ENCODE results near the gene TNFRSF6B.

Gene TNFRSF6B

GRCh38 chr20:63678071-63678470 lies 18.4 kb upstream of the TNFRSF6B start:
- TF ChIP-seq FOXK2 (IDR thresholded peaks at IDR 0.05): no peak
- no peak for TF ChIP-seq BHLHE40 (IDR thresholded peaks at IDR 0.05; ENCODE audit: borderline replicate concordance)
- CTCF ChIA-PET: no interaction called here
- DNase-seq (ENCODE audit: extremely low spot score): no peak
- POLR2A ChIA-PET: no interaction called here

DNA sequence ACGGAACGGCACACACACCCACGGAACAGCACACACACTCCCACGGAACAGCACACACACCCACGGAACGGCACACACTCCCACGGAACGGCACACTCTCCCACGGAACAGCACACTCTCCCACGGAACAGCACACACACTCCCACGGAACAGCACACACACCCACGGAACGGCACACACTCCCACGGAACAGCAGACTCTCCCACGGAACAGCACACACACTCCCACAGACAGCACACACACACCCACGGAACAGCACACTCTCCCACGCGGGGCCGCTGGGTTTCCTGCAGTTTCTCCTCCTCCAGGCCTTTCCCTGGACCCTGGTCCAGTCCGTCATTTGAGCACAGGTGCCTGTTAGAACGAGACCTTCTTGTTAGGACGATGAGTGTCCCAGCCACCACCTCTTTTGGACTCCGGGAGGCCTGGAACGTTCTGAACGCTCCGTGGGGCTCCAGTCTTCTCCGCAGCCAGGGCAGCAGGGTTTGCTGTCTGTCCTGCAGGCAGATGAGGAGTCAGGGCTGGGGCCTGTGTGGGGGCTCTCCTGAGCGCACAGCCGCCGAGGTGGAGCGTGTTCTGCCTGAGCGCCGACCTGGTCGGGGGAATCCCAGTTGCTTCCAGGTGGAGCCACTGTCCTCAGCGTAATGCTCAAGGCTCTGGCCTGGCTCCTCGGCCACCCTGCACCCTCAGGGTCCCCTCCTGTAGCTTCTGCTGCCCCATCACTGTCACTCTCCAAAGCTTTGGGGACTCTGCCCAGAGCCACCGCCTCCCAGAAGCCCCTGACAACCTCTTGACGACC lies 17.6 kb upstream of the TNFRSF6B start:
- no peak for DNase-seq (ENCODE audit: extremely low spot score)
- CTCF ChIA-PET: no interaction called here
- POLR2A ChIA-PET: interaction anchor here (1.4 kb wide), 1 partner anchor 20 kb away, joined by 5 read pairs; the partner anchor contains the start of gene RTEL1
- TF ChIP-seq LEF1 (IDR thresholded peaks at IDR 0.05; ENCODE audit: borderline replicate concordance) (no peak), ZNF384 (IDR thresholded peaks at IDR 0.05) (no peak), SUZ12 (IDR thresholded peaks at IDR 0.05) (no peak), FOXK2 (IDR thresholded peaks at IDR 0.05) (no peak), ARNT (IDR thresholded peaks at IDR 0.05) (no peak), FOXM1 (IDR thresholded peaks at IDR 0.05; ENCODE audit: borderline replicate concordance) (no peak), ELF4 (IDR thresholded peaks at IDR 0.05) (no peak), TARDBP (IDR thresholded peaks at IDR 0.05) (no peak)

DNA sequence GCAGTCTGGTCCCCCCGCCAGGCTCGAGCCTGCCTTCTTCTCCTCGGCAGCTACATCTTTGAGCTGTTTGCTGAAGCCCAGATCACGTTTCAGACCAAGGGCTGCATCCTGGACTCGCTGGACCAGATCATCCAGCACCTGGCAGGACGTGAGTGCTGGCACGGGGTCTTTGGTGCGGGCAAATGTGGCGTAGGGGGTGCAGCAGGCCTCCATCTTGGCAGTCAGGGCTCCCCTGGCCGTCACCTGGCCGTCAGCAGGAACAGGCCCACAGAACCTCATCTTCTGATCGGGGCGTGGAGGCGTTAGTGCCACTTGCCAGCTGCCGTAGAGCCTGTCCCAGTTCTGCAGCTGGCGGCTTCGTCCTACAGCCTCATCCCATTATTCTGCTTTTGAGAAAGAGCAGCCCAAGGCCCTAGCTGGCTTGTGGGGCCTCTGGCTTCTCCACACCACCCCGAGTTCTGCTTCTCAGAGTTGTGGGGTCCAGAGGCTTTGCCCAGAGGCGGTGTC lies 16.6 kb upstream of the TNFRSF6B start:
- ChIA-PET POLR2A (interaction anchor here (1.4 kb wide), 1 partner anchor 21 kb away, joined by 5 read pairs; the partner anchor contains the start of gene RTEL1), CTCF (no interaction called here)
- no peak for DNase-seq (ENCODE audit: extremely low spot score)
- no peak for TF ChIP-seq L3MBTL2 (conservative IDR thresholded peaks at IDR 0.05)

- ChIA-PET POLR2A (interaction anchor here (1.4 kb wide), 1 partner anchor 22 kb away, joined by 5 read pairs; the partner anchor contains the start of gene RTEL1), CTCF (no interaction called here)
- no peak for TF ChIP-seq BHLHE40 (IDR thresholded peaks at IDR 0.05; ENCODE audit: borderline replicate concordance)
- TF ChIP-seq FOXK2 (IDR thresholded peaks at IDR 0.05): no peak
- no peak for TF ChIP-seq NFRKB (IDR thresholded peaks at IDR 0.05)
- DNase-seq (ENCODE audit: extremely low spot score): no peak
Measured at GRCh38 chr20:63680427-63680826, 16.0 kb upstream of the TNFRSF6B start.

- no peak for DNase-seq (ENCODE audit: extremely low spot score)
- CTCF ChIA-PET: no interaction called here
- TF ChIP-seq, protein P1, sequence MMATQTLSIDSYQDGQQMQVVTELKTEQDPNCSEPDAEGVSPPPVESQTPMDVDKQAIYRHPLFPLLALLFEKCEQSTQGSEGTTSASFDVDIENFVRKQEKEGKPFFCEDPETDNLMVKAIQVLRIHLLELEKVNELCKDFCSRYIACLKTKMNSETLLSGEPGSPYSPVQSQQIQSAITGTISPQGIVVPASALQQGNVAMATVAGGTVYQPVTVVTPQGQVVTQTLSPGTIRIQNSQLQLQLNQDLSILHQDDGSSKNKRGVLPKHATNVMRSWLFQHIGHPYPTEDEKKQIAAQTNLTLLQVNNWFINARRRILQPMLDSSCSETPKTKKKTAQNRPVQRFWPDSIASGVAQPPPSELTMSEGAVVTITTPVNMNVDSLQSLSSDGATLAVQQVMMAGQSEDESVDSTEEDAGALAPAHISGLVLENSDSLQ (IDR thresholded peaks at IDR 0.05): no peak
- TF ChIP-seq FOXA1 (IDR thresholded peaks at IDR 0.05): no peak
- no peak for TF ChIP-seq SP1 (IDR thresholded peaks at IDR 0.05)
- TF ChIP-seq HDGF (IDR thresholded peaks at IDR 0.05; ENCODE audit: borderline replicate concordance): no peak
- POLR2A ChIA-PET: no interaction called here
Measured at GRCh38 chr20:63680857-63681608, 15.4 kb upstream of the TNFRSF6B start.

- CTCF ChIA-PET: no interaction called here
- no peak for DNase-seq (ENCODE audit: extremely low spot score)
- POLR2A ChIA-PET: no interaction called here
- TF ChIP-seq TARDBP (IDR thresholded peaks at IDR 0.05) (no peak), SUZ12 (IDR thresholded peaks at IDR 0.05) (no peak), ARNT (IDR thresholded peaks at IDR 0.05) (no peak), NFRKB (IDR thresholded peaks at IDR 0.05) (no peak), HDGF (IDR thresholded peaks at IDR 0.05; ENCODE audit: borderline replicate concordance) (no peak), LEF1 (IDR thresholded peaks at IDR 0.05; ENCODE audit: borderline replicate concordance) (no peak), FOXK2 (IDR thresholded peaks at IDR 0.05) (no peak), FOXA1 (IDR thresholded peaks at IDR 0.05) (no peak), BHLHE40 (IDR thresholded peaks at IDR 0.05; ENCODE audit: borderline replicate concordance) (no peak), ELF4 (IDR thresholded peaks at IDR 0.05) (no peak), FOXM1 (IDR thresholded peaks at IDR 0.05; ENCODE audit: borderline replicate concordance) (no peak)
Measured at GRCh38 chr20:63681609-63682142, 14.8 kb upstream of the TNFRSF6B start.

DNA sequence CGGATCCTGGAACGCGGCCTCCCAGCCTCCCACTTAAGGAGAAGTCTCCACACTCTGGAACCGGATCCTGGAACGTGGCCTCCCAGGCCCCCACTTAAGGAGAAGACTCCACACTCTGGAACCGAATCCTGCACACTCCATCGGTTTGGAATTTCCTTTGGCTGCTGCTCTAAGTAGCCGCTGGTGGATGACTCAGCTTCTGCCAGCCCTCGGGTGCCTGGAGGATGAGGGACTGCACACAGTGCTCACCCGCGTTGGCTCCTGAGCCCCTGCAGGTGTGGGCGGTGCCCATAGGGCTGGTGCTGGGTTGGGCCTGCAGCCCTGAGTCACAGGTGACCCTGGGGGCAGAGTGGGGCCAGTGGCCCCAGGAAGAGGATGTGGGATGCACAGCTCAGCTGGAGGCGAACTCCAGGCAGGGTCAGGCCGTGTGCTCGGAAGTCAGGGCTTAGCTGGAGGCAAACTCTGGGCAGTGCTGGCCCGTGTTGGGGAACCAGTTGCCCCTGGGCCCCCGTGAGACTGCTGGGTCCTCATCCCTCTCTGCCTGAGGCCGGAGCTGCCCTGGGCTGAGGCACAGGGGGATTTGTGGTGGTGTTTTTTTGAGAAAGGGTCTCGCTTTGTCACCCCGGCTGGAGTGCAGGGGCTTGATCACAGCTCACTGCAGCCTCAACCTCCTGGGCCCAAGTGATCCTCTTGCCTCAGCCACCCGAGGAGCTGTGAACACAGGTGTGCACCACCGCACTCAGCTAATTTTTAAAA lies 13.9 kb upstream of the TNFRSF6B start:
- POLR2A ChIA-PET: interaction anchor here (0.6 kb wide), 1 partner anchor 80 kb away, joined by 3 read pairs; no protein-coding TSS in a partner anchor
- DNase-seq (ENCODE audit: extremely low spot score): no peak
- CTCF ChIA-PET: no interaction called here
- TF ChIP-seq SP1 (IDR thresholded peaks at IDR 0.05) (no peak), FOXM1 (IDR thresholded peaks at IDR 0.05; ENCODE audit: borderline replicate concordance) (no peak), ZNF384 (IDR thresholded peaks at IDR 0.05) (no peak), FOXK2 (IDR thresholded peaks at IDR 0.05) (no peak), LEF1 (IDR thresholded peaks at IDR 0.05; ENCODE audit: borderline replicate concordance) (no peak), SUZ12 (IDR thresholded peaks at IDR 0.05) (no peak), L3MBTL2 (conservative IDR thresholded peaks at IDR 0.05) (no peak), ARNT (IDR thresholded peaks at IDR 0.05) (no peak), TARDBP (IDR thresholded peaks at IDR 0.05) (no peak), ELF4 (IDR thresholded peaks at IDR 0.05) (no peak), CTBP1 (IDR thresholded peaks at IDR 0.05; ENCODE audit: borderline replicate concordance) (no peak), HDGF (IDR thresholded peaks at IDR 0.05; ENCODE audit: borderline replicate concordance) (no peak), BHLHE40 (IDR thresholded peaks at IDR 0.05; ENCODE audit: borderline replicate concordance) (no peak), NFRKB (IDR thresholded peaks at IDR 0.05) (no peak), FOXA1 (IDR thresholded peaks at IDR 0.05) (no peak)
- TF ChIP-seq, protein P1 (IDR thresholded peaks at IDR 0.05): no peak

All from HEK293T (cell line).